Neural cell (in vitro differentiated cells): Measurements from ENCODE around the gene RBBP8NL.

Source experiments
- EP300 ChIP-seq: fragments of 450-650 bp; conservative IDR thresholded peaks from 2 replicates; pipeline ENCODE4 v1.6.1; 2014; ENCODE audit warnings: antibody characterized with exemption, mild to moderate bottlenecking, moderate library complexity; ENCODE audit not compliant: poor library complexity, severe bottlenecking
- EZH2 ChIP-seq: fragments of 200-600, 300-800 bp; shearing (Covaris generic), sonication (generic); IDR thresholded peaks from 2 replicates; pipeline ENCODE4 v1.6.1; 2014; ENCODE audit warnings: antibody characterized with exemption, low read length, borderline replicate concordance, mild to moderate bottlenecking; ENCODE audit not compliant: insufficient read depth, poor library complexity, severe bottlenecking
- POLR2AphosphoS5 ChIP-seq: IDR thresholded peaks from 2 replicates; pipeline ENCODE4 v1.6.1; 2012
- RAD21 ChIP-seq: fragments of 450-650 bp; conservative IDR thresholded peaks from 2 replicates; pipeline ENCODE4 v1.6.1; 2014; ENCODE audit warnings: antibody characterized with exemption, mild to moderate bottlenecking, moderate library complexity
- SMC3 ChIP-seq: fragments of 450-650 bp; conservative IDR thresholded peaks from 2 replicates; pipeline ENCODE4 v1.6.1; 2014; ENCODE audit warnings: antibody characterized with exemption, mild to moderate bottlenecking, moderate library complexity; ENCODE audit not compliant: poor library complexity
- TF ChIP-seq, protein P1 (sequence below): IDR thresholded peaks from 2 replicates; pipeline ENCODE4 v1.6.1; 2012; ENCODE audit warnings: borderline replicate concordance
- TF ChIP-seq, protein P2 (sequence below): fragments of 450-650 bp; IDR thresholded peaks from 2 replicates; pipeline ENCODE4 v1.5.1; 2014; ENCODE audit warnings: antibody characterized with exemption, mild to moderate bottlenecking, moderate library complexity; ENCODE audit not compliant: poor library complexity, severe bottlenecking

DNA sequence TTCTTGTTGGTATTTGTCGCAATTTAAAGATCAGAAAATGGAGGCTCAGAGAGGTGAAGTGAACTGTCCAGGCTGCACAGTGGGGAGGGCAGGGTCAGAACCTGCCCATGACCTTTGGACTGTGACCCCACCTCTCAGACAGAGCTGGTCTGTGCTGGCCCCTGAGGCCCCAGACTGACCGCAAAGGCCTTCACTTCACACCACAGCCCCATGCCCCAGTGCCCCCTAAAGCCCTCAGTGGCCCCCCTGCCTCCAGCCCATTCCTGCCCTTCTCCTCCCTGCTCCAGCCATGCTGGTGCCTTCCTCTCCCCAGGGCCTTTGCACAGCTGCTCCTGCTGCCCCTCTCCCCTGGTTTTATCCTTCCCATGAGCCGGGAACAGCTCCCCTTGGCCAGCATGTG lies 9.4 kb upstream of the RBBP8NL start:
- TF ChIP-seq, protein P1, sequence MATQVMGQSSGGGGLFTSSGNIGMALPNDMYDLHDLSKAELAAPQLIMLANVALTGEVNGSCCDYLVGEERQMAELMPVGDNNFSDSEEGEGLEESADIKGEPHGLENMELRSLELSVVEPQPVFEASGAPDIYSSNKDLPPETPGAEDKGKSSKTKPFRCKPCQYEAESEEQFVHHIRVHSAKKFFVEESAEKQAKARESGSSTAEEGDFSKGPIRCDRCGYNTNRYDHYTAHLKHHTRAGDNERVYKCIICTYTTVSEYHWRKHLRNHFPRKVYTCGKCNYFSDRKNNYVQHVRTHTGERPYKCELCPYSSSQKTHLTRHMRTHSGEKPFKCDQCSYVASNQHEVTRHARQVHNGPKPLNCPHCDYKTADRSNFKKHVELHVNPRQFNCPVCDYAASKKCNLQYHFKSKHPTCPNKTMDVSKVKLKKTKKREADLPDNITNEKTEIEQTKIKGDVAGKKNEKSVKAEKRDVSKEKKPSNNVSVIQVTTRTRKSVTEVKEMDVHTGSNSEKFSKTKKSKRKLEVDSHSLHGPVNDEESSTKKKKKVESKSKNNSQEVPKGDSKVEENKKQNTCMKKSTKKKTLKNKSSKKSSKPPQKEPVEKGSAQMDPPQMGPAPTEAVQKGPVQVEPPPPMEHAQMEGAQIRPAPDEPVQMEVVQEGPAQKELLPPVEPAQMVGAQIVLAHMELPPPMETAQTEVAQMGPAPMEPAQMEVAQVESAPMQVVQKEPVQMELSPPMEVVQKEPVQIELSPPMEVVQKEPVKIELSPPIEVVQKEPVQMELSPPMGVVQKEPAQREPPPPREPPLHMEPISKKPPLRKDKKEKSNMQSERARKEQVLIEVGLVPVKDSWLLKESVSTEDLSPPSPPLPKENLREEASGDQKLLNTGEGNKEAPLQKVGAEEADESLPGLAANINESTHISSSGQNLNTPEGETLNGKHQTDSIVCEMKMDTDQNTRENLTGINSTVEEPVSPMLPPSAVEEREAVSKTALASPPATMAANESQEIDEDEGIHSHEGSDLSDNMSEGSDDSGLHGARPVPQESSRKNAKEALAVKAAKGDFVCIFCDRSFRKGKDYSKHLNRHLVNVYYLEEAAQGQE: no peak
- no peak for TF ChIP-seq EP300
- TF ChIP-seq, protein P2, sequence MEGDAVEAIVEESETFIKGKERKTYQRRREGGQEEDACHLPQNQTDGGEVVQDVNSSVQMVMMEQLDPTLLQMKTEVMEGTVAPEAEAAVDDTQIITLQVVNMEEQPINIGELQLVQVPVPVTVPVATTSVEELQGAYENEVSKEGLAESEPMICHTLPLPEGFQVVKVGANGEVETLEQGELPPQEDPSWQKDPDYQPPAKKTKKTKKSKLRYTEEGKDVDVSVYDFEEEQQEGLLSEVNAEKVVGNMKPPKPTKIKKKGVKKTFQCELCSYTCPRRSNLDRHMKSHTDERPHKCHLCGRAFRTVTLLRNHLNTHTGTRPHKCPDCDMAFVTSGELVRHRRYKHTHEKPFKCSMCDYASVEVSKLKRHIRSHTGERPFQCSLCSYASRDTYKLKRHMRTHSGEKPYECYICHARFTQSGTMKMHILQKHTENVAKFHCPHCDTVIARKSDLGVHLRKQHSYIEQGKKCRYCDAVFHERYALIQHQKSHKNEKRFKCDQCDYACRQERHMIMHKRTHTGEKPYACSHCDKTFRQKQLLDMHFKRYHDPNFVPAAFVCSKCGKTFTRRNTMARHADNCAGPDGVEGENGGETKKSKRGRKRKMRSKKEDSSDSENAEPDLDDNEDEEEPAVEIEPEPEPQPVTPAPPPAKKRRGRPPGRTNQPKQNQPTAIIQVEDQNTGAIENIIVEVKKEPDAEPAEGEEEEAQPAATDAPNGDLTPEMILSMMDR: no peak
- no peak for TF ChIP-seq SMC3
- TF ChIP-seq POLR2AphosphoS5: no peak
- no peak for TF ChIP-seq EZH2
- no peak for TF ChIP-seq RAD21
